Measurements from ENCODE around the gene HIBCH.

The HIBCH gene

DNA sequence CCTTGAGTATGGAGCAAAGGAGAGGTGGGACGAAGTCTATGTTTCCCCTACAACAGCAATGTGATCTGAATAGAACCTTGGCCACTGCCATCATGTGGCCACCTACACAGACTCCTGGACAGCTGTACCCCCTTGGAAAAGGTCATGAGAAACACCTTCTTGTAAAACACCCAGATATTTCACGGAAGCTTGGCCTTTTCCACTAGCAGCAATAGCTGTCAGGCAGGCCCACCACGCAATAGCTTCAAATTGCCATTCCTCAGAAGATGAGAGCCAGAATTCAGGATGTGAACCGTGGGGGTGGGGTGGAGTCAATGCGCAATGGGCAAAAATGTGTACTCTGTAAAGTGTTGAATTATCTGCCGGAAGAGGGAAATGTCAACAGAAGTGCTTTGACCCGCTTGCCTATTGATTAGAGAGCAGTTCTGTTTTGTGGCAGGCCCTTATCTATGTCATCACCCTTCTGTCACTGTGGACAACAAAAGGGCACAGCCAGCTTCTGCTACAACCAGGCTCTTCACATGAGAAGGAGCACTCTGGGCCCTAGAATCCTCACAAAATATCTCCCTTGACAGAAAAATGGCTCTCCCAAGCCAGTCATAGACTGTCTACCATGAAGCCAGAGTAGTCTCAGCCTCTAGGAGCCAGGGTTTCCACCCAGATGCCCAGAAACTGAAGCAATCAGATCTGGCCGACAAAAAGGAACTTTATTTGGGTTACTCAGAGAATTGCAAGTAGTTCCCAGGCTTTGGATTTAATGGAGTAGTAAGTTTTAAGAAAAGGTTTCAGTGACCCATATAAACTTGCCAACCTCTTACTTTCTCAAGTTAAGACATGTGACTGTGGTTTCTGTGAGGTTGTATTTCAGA lies 33.3 kb upstream of the HIBCH start:
- no peak for DNase-seq (ENCODE audit: low read depth)
- TF ChIP-seq, protein P1, sequence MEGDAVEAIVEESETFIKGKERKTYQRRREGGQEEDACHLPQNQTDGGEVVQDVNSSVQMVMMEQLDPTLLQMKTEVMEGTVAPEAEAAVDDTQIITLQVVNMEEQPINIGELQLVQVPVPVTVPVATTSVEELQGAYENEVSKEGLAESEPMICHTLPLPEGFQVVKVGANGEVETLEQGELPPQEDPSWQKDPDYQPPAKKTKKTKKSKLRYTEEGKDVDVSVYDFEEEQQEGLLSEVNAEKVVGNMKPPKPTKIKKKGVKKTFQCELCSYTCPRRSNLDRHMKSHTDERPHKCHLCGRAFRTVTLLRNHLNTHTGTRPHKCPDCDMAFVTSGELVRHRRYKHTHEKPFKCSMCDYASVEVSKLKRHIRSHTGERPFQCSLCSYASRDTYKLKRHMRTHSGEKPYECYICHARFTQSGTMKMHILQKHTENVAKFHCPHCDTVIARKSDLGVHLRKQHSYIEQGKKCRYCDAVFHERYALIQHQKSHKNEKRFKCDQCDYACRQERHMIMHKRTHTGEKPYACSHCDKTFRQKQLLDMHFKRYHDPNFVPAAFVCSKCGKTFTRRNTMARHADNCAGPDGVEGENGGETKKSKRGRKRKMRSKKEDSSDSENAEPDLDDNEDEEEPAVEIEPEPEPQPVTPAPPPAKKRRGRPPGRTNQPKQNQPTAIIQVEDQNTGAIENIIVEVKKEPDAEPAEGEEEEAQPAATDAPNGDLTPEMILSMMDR (IDR thresholded peaks at IDR 0.05; ENCODE audit: low read depth, low read length, missing control alignments): no peak
- in situ Hi-C loops (cut with HindIII; ENCODE audit: low sequenced_read_pairs): no loop called here
- H3K4me3 ChIP-seq (ENCODE audit: low read depth, low read length): no peak overlapping the region

DNA sequence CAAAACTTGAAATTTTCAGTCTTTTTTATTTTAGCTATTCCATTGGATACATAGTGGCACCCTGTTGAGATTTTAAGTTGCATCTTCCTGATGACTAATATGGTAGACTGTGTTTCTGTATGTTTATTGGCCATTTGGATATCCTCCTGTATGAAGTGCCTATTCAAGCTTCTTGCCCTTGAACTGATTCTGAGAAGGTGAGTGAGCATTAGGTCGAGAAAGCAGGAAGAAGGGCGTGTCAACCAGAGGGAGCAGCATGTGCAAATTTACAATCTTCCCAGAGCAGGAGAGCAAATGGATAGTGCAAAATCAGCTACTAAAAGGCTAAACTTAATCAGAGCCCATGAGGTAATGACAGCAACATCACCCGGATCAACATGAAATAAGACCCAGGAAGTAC lies 32.3 kb upstream of the HIBCH start:
- TF ChIP-seq, protein P1 (IDR thresholded peaks at IDR 0.05; ENCODE audit: low read depth, low read length, missing control alignments): no peak
- in situ Hi-C loops (cut with HindIII; ENCODE audit: low sequenced_read_pairs): no loop called here
- no peak for DNase-seq (ENCODE audit: low read depth)
- H3K4me3 ChIP-seq (ENCODE audit: low read depth, low read length): no peak overlapping the region

- in situ Hi-C loops (cut with HindIII; ENCODE audit: low sequenced_read_pairs): no loop called here
- H3K4me3 ChIP-seq (ENCODE audit: low read depth, low read length): no peak overlapping the region
- no peak for DNase-seq (ENCODE audit: low read depth)
- TF ChIP-seq, protein P1 (IDR thresholded peaks at IDR 0.05; ENCODE audit: low read depth, low read length, missing control alignments): no peak
These were observed 30.7 kb upstream of the HIBCH start for GRCh38 chr2:190350371-190350770.

- TF ChIP-seq, protein P1 (IDR thresholded peaks at IDR 0.05; ENCODE audit: low read depth, low read length, missing control alignments): peak; percentile 44
- in situ Hi-C loops (cut with HindIII; ENCODE audit: low sequenced_read_pairs): no loop called here
- peak overlapping the region; percentile 62 for H3K4me3 ChIP-seq (ENCODE audit: low read depth, low read length)
- DNase-seq (ENCODE audit: low read depth): no peak
These were observed 24.7 kb upstream of the HIBCH start for GRCh38 chr2:190344276-190344827.

- in situ Hi-C loops (cut with HindIII; ENCODE audit: low sequenced_read_pairs): no loop called here
- TF ChIP-seq, protein P1 (IDR thresholded peaks at IDR 0.05; ENCODE audit: low read depth, low read length, missing control alignments): no peak
- DNase-seq (ENCODE audit: low read depth): no peak
- H3K4me3 ChIP-seq (ENCODE audit: low read depth, low read length): peak within 1 kb of the TSS; percentile 62
These were observed 24.1 kb upstream of the HIBCH start, which contains the start of gene INPP1 for GRCh38 chr2:190343536-190344275. Gene INPP1, plus strand, starts transcription at chr2:190343589. Its CDS starts 16,514 bp downstream, at chr2:190360103.

DNA sequence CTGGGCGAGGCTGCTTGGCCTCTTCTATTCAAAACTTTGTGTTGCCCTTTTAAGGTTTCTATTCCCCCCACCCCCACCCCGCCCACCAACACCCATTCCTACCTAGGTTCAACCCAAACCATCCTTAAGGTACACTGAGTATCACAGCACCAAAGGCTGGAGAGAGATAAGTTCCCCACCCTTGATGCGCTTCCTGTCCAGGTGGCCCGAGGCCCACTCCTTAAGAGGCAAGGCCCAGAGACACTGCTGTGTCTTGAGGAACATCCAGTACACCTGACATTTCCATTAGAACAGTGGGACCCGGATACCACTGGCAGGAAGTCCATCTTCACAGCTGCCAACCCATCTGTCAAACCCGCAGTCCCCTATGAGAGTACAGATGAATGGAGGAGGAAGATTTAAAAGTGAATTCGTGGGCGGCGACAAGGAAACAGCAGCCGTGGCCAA lies 23.5 kb upstream of the HIBCH start:
- TF ChIP-seq, protein P1 (IDR thresholded peaks at IDR 0.05; ENCODE audit: low read depth, low read length, missing control alignments): no peak
- in situ Hi-C loops (cut with HindIII; ENCODE audit: low sequenced_read_pairs): no loop called here
- peak overlapping the region; percentile 62 for H3K4me3 ChIP-seq (ENCODE audit: low read depth, low read length)
- DNase-seq (ENCODE audit: low read depth): no peak
